ENCODE measurements around the gene TCF12. TPM values are rescaled to one million over a fixed set of nuclear protein-coding genes. Genes with fewer than 3 reads are reported as not detected.
A peak's percentile ranks its signal among the peaks of the same experiment; 100 is the strongest.

Gene TCF12
- total and polyA plus RNA-seq, 2 donors (not counting 3 experiments of a cell fraction or from before 2014, with no cell fraction given) = 72.1 to 133 TPM

DNA sequence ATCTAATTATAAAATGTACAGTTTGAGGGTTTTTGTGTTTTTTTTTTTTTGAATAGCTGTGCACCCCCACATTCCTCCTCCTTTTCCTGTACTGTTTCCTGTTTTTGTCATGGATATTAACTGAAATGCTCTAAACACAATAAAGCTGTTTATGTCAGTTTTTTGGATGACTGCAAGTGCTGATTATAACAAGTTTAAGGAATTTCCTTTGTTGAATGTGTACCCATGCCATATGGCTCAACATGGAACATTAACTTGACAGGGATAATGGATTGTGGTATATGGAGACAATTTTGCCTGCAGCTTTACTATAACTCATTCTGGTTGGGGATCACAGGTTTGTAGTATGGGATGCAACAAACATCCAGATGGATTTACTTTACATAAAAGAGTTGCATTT is 216.4 kb downstream of the TCF12 start:
- Histone ChIP-seq H3K27ac (ENCODE audit: insufficient read depth, low read depth, low read length) (peak overlapping the region; percentile 77), H3K9ac (replicated peaks; ENCODE audit: extremely low read depth, insufficient read depth, low read length) (peak overlapping the region; percentile 69), H3K36me3 (ENCODE audit: control insufficient read depth in 2 of 2, extremely low read depth in 1 of 2, insufficient read depth in 2 of 2, low read length in 2 of 2) (no peaks in the 10 kb centered on the region), H3K9me1 (replicated peaks; ENCODE audit: control insufficient read depth, extremely low read depth, insufficient read depth, low read length) (no peaks in the 10 kb centered on the region), H3K4me2 (ENCODE audit: insufficient read depth, low read length) (peak overlapping the region; percentile 35), H3K9me3 (replicated peaks; ENCODE audit: control insufficient read depth, insufficient read depth, low read length) (no peaks in the 10 kb centered on the region), H3K27me3 (ENCODE audit: control insufficient read depth in 2 of 2, insufficient read depth in 2 of 2, low read length in 2 of 2) (no peaks in the 10 kb centered on the region), H2AFZ (ENCODE audit: low read depth, low read length) (no peak overlapping the region), H3K4me3 (replicated peaks in 1 of 3; ENCODE audit: insufficient read depth in 1 of 3, low read depth in 1 of 3, low read length in 3 of 3) (peak overlapping the region in 1 of 3 experiments; percentile 17), H3K79me2 (ENCODE audit: control insufficient read depth, insufficient read depth, low read length) (peaks cover 32% of the 10 kb centered on the region), H4K20me1 (replicated peaks; ENCODE audit: control insufficient read depth, extremely low read depth, insufficient read depth, low read length) (no peaks in the 10 kb centered on the region), H3K4me1 (ENCODE audit: control insufficient read depth, extremely low read depth, insufficient read depth, low read length) (peaks cover 43% of the 10 kb centered on the region)
- no TSS peak for BruUV-seq (replicated peaks)
- DNase-seq (ENCODE audit: low read depth, low spot score) (peak; percentile 91), FAIRE-seq (peak; percentile 82)
- dilution Hi-C loops (cut with MboI; ENCODE audit: extremely low pct_ligation_motif_present, low sequenced_read_pairs) (no loop called here), intact Hi-C loops (cut with micrococcal nuclease) (loop anchor here (2.0 to 10.0 kb wide), 7 partner anchors 53 to 1018 kb away; partner anchors contain the start of gene ZNF280D)
- ChIA-PET POLR2A (no interaction called here), CTCF (interaction anchor here (0.6 to 2.1 kb wide), 20 partner anchors 10 to 644 kb away, joined by 3 to 13 read pairs (median 4); partner anchors contain the start of gene TCF12)
- TF ChIP-seq EZH2 (IDR thresholded peaks at IDR 0.05; ENCODE audit: borderline replicate concordance, low read depth, low read length, severe bottlenecking) (no peak), JUN (IDR thresholded peaks at IDR 0.05; ENCODE audit: borderline replicate concordance, insufficient read depth, insufficient read length, low read depth) (peak; percentile 46), GATA2 (IDR thresholded peaks at IDR 0.05; ENCODE audit: insufficient read depth, insufficient read length, low read depth, low read length) (no peak), CTCF (IDR thresholded peaks at IDR 0.05; ENCODE audit: extremely low read depth in 1 of 2, insufficient read depth in 1 of 2, low read depth in 1 of 2, low read length in 2 of 2) (no peak), POLR2AphosphoS5 (IDR thresholded peaks at IDR 0.05; ENCODE audit: insufficient read depth, low read depth, low read length) (no peak), MYC (IDR thresholded peaks at IDR 0.05; ENCODE audit: low read depth, low read length) (no peak), POLR2A (IDR thresholded peaks at IDR 0.05; ENCODE audit: low read depth, low read length) (peak; percentile 46), FOS (IDR thresholded peaks at IDR 0.05; ENCODE audit: borderline replicate concordance, insufficient read depth, low read length) (peak; percentile 15)
- TF ChIP-seq, protein P1, sequence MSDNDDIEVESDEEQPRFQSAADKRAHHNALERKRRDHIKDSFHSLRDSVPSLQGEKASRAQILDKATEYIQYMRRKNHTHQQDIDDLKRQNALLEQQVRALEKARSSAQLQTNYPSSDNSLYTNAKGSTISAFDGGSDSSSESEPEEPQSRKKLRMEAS (IDR thresholded peaks at IDR 0.05; ENCODE audit: insufficient read depth, insufficient read length) = no peak
